SK-N-DZ (cell line): Measurements from ENCODE around the gene ATP6V0B.
A peak's percentile ranks its signal among the peaks of the same experiment; 100 is the strongest.

Experiments
- DNase-seq: peaks from one replicate; pipeline ENCODE4 v3.0.0-alpha.2; 2015; ENCODE audit warnings: low spot score

ATP6V0B gene

GRCh38 chr1:43968348-43968948 lies 6.3 kb upstream of the ATP6V0B start:
- no peak for DNase-seq

- no peak for DNase-seq
Measured at GRCh38 chr1:43969416-43969745, 5.4 kb upstream of the ATP6V0B start.

- DNase-seq = peak; percentile 94
Measured at GRCh38 chr1:43969746-43970466, 4.9 kb upstream of the ATP6V0B start, which contains the start of gene DPH2. DPH2 (plus strand) TSS chr1:43970010; CDS start chr1:43970176, 166 bp downstream.

DNA sequence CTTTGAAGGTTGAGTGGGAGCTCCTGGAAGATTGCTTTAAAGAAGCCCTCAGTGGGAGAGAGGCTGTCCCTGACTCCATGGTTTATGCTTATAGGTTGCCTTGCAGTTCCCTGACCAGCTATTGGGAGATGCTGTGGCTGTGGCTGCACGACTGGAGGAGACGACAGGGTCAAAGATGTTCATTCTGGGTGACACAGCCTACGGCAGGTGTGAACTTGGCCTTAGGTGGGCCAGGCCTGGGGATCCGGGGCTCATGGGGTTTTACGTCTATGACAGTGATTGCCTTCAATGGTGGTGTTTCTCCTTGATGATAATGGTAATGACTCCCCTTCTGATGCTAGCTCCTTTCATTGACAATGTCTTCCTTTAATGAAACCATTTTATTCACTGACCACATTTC lies 4.3 kb upstream of the ATP6V0B start:
- no peak for DNase-seq

DNA sequence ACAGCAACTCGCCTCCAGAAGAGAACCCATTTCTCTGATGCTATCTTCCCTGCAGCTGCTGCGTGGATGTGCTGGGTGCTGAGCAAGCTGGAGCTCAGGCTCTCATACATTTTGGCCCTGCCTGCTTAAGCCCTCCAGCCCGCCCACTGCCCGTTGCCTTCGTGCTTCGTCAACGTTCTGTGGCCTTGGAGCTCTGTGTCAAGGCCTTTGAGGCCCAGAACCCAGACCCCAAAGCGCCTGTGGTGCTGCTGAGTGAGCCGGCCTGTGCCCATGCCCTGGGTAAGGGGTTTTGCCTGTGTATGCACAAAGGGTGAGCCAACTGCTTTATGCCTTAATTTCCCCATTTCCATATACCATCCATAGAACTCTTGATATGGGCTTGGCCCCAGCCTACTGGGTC lies 3.8 kb upstream of the ATP6V0B start:
- DNase-seq = no peak

GRCh38 chr1:43971336-43971980 lies 3.3 kb upstream of the ATP6V0B start:
- DNase-seq = no peak

GRCh38 chr1:43973981-43974442 lies 748 bp upstream of the ATP6V0B start:
- DNase-seq = no peak

DNA sequence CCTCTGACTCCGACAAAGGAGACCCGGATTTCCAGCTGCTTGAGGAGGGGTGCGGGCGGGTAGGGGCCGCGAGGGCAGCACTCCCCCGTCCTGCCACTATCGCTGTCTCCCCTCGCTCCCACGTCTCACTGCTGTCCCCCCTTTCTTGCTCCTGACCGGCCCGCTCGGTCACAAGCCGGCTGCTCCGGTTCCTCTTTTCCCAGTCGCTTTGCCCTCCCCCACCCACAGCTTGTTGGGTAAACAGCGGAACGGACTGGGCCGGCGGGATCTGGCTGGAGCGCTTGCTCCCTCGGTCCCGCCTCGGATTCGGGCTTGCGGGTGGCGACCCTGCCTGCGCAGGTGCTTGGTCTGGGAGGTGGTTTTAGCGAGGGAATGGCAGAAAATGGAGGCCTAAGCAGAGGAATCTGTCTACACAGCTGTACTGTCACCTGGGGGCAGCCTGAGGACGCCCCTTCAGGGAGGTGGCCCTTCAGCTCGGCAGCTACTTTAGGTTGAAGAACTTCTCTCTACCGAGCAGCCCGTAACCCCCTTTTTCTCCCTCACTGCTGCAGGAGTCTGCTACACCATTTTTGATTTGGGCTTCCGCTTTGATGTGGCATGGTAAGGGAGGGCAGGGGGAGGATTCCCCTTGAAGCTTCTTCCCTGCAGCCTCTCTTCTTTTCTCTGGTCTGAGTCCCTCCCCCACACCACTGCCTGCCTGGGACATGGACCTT lies 645 bp downstream of the ATP6V0B start:
- no peak for DNase-seq

GRCh38 chr1:43976045-43976444 lies 1.3 kb downstream of the ATP6V0B start:
- DNase-seq = no peak

GRCh38 chr1:43976890-43977289 lies 2.1 kb downstream of the ATP6V0B start:
- DNase-seq = no peak

DNA sequence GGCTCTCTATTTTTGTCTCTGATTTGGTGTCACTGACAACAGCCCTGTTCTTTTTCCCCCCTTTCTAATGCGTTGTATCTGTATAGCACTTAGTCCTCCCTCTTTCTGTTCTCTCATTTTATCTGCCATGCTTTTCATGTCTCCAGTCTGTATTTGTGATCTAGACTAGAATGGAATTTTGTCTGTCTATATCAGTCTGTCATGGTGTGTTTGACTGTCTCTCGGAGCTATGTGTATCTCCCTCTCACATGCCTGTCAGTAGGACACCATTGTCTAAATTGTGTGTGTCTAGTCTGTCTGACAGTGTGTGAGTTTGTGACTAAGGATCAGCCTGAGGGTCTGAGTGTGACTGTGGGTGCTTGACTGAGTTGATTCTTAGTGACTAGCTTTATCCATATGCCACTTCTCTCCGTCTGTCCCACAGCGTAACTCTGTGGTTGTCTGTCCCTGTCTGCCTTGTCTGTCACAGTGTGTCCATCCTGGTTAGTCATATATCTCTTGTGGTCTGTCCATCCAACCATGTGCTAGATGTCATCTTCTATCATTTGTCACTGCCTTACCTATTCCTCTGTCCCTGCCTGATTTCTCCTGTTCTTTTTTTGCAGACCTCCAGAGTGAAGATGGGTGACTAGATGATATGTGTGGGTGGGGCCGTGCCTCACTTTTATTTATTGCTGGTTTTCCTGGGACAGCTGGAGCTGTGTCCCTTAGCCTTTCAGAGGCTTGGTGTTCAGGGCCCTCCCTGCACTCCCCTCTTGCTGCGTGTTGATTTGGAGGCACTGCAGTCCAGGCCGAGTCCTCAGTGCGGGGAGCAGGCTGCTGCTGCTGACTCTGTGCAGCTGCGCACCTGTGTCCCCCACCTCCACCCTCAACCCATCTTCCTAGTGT lies 2.9 kb downstream of the ATP6V0B start:
- DNase-seq = no peak

GRCh38 chr1:43978264-43978550 lies 3.4 kb downstream of the ATP6V0B start:
- no peak for DNase-seq

DNA sequence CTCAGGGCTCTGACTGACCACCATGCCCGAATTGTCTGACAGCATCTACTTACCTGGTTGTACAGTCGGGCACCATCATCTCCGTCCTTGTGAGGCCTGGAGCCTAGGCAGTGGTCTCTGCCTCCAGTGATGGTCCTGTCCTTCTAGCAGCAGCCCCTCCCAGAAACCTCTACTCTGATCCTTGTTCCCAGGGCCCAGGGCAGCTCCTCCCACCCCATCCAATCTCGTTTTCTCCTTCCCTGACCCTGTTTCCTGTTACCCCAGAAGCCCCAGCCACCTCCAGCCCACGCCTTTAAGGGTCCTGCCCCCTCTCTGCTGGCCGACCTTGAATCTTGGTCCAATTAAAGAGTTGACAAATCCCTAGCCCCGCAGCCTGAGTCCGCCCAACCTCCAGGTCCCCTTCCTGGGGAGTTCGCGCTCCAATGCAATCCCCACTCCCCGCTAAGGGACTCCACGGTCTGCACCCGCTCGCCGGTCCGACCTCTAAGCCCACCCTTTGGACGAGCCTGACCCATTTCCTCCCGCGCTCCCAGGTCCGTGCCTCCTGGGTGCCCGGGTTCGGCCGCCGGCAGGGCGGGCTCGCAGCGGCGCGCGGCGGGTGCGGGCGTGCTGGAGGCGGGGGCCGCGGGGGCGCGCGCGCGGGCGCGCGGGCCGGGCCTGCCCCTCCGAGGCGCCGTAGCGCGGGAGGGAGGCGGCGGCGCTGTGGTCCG lies 3.9 kb downstream of the ATP6V0B start, which contains the start of gene B4GALT2:
Gene B4GALT2, plus strand, starts transcription at position 660 of the 710 bp plus-strand sequence. CDS start 1,951 bp downstream, outside the sequence.
- DNase-seq = peak; percentile 44

GRCh38 chr1:43979261-43979527 lies 4.4 kb downstream of the ATP6V0B start:
- DNase-seq = no peak

DNA sequence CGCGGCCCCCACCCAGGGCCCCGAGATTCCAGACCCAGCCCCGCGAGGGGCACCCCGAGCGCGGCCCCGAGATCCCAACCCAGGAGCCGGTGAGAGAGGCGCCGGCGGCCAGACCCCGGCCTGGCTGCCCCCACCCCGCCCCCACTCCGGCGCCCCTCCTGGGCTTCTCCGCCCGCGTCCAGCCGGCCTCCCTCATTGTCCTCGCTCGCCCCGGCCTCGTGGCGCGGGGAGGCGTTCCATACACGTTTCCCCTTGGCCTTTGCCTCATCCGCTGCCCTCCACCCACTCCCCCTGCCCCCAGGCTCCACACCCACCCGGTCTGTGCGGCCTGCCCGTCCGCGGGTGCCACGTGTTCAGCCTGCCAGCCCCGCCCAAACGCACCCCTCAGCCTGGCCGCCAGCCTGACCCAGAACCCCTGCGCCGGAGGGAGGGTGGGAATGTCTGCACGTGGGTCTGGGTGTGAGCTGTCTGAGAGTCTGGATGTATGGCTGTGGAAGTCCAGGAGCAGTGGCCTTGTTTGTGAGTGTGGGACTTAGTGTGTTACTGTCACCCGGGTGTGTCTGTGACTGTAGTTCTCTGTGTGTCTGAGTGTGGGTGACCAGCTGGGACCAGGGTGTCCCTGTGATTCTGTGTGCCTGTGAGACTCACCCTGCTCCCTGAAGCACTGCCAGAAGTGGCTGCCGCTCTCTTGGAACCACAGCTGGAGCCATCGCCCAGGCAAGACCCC lies 4.9 kb downstream of the ATP6V0B start:
- DNase-seq = no peak

DNA sequence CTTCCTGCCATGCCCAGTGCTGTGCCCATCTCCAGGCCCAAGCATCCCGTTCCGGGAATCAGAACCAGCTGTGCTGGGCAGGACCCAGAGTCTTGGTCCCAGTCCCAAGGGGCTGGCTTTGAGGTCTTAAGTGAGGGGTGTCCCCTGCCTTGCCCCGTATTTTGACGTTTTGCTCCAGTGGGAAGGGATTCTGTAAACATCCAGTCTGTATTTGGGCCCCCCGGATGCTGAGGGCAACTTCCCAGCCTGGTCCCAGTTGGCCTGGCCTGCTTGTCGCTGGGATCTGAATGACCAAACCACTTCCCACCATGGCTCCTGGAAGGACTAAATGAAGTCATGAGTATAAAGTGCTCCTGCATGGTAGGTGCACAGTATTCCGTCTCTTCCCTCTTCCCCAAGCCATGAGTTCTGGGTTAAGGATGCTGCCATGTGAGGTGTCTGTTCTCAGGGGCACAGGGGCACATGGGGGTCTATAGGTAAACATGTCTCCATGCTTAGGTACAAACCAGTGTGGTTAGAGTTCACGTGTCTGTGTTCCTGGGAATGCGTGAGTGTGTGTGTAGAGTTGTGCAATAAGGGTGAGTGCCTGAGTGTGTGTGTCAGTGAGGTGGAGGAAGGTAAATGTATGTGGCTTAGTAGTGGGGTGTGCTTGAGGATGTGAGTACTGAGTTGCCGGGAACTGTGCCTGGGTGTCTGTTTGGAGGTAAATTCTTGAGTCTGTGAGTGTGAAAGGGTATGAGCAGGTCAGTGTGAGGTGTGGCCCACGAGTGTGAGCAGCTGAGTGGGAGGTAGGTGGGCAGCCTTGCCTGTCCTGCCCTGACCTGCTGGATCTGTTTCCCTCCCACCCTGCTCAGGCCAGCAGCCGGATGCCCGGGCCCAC lies 5.7 kb downstream of the ATP6V0B start:
- DNase-seq = no peak

- DNase-seq = no peak
Measured at GRCh38 chr1:43981135-43981491, 6.4 kb downstream of the ATP6V0B start.

GRCh38 chr1:43981636-43982035 lies 6.9 kb downstream of the ATP6V0B start:
- DNase-seq = no peak

DNA sequence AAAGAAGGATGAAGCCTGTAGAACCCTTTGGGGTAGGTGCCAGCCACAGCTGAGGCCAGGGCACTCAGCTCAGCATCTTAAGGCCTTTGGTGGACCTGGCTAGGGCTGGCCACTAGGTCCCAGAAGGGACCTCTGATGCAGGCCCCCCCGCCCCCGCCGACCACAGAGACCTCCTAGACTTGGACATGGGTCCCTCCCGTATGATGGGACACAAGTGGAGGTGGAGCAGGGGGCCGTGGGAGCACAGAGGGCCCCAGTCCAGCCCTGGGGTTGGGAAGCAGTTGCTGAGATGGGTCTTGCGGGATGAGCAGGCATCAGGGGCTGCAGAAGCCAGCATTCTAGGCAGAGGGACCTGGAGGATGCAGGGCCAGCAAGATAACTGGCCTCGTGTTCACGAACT lies 7.5 kb downstream of the ATP6V0B start:
- no peak for DNase-seq
